HK-2 (cell line): ENCODE data around the gene SFXN4.
"Not testable (repeated sequence)": the region's sequence is repeated elsewhere in the genome, so short reads cannot be mapped to it uniquely, and the experiment has no call there.

Experiments
- DNase-seq: peaks from one replicate; pipeline ENCODE4 v3.0.0-alpha.2; 2018; ENCODE audit not compliant: unreplicated experiment

Gene SFXN4

DNA sequence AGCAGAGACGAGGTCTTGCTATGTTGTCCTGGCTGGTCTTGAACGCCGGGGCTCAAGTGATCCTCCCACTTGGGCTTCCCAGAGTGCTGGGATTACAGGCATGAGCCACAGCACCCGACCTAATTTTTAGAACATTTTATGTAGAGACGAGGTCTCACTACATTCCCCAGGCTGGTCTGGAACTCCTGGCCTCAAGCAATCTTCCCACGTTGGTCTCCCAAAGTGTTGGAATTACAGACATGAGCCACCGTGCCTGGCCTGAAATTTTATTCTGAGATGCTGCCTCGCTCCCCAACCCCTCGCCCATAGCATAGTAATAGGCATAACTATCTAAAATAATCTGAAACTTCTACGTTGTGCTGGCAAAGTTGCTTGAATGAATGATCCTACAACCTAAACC, 21.9 kb downstream of the SFXN4 start:
- DNase-seq: no peak

DNA sequence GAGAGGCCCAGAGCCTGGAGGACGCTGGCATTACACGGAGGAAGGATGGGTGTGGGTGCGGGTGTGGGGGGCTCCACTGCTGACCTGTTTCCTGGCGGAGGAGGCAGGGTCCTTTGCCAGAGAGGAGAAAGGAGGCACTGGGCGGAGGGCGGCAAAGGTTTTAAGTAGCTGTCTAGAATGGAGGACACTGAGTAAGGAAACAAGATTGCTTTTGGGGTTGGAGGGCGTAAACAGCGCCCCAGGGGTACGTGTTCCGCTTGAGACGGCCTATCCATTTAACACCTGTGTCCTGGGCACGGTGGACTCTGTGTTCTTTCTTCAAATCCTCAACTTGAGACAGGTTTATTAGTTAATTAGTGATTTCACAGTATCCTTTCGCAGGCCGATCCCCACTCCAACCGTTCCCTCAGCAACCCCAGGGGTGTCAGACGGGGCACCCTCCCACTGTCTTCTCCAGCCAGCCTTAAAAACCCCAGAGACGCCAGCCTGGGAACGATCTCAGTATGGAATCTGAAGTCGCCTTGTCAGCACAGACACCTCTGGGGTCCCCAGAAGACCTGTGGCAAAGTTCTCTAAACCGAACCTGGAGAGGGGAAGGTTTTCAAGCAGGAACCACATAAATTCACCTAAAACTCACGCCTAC, 24.8 kb downstream of the SFXN4 start:
- no peak for DNase-seq

DNA sequence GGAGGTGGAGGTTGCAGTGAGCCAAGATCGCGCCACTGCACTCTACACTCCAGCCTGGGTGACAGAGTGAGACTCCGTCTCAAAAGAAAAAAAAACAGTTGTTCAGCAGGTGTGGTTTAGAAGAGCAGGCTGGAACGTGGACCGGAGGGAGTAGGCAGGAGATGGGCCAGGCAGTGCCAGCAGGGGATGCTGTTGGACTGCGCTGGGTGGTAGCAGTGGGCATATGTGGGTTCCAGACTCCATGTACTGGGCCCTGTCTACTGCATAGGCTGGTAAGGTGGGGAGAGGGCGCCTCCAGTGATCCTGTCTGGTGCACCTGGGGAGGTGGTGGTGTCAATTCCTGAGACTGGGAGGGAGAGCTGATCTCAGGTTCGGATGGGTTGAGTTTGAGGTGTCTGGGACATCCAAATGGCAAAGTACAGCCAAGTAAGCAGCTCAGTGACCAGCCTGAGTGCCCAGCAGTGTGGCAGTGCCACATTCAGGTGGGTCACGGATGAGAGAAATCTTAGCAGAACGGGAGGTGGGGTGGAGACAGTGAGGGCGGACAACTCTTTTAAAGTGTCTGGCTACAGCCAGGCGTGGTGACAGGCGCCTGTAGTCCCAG, 25.9 kb downstream of the SFXN4 start:
- peak; percentile 38 for DNase-seq

DNA sequence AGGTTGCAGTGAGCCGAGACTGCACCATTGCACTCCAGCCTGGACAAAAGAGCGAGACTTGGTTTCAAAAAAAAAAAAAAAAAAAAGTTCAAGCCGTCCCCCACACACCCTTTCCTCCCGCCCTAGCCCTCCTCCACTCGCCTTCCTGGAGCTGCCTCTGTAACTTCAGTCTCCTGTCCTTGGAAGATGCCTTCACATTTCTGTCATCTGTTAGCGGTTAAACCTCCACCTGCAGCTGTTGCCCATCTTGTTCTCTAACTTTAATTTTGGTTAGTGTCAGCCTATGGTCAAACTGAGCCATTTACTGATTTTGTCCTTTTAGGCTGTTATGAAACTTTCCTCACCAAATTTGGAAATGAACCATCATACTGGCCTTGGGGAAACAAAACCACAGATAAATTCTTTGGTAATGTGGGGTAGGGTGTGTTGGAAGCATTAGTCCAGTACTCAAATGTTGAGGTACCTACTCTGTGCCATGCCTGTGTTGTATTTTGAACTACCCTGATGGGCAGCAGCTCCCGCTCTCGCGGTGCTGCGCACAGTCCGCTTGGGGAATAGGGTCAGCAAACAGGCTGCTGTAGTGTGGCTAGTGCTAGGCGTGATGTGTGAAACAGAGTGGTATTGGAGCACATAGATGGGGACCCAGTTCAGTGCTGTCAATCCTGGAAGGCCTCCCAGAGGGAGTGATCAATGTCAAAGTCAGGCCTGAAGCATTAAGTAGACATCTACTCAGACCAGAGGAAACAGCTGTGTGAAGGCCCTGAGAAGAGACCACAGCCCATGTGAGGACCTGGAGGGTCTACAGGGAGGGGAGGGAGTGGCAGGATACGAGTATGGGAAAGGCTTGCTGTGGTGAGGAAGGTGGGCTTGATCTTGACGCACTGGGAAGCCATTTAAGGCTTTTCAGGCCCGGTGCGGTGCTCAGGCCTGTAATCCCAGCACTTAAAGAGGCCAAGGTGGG, 26.9 kb downstream of the SFXN4 start:
- DNase-seq: no peak

DNA sequence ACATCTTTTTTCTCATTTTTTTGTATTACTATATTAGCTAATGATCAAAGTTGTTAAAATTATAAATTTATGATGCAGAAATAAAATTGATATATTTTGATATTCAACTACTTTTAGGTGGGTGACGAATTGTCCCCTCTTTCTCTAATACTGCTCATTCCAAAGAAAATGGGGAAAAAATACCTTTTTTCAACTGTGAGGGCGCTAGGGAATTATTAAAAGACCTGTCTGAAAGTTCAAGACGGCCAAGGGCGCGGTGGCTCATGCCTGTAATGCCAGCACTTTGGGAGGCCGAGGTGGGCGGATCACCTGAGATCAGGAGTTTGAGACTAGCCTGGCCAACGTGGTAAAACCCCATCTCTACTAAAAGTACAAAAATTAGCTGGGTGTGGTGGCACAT, 27.6 kb downstream of the SFXN4 start:
- not testable (repeated sequence) for DNase-seq

- DNase-seq: no peak
These were observed 29.4 kb downstream of the SFXN4 start for GRCh38 chr10:119136084-119136483.

DNA sequence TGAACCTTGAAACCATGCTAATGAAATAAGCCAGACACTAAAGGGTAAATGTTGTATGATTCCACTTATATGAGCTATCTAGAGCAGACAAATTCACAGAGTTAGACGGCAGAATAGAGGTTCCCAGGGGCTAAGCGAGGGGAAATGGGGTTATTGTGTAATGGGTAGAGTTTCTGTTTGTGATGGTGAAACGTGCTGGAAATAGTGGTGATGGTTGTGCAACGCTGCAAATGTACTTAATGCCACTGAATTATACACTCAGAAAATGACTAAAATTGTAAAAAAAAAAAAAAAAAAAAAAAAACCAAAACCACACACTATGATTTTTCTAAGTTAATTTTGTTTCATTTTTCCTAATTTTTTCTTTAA, 30.0 kb downstream of the SFXN4 start:
- DNase-seq: no peak

- no peak for DNase-seq
These were observed 31.6 kb downstream of the SFXN4 start for GRCh38 chr10:119133949-119134348.

DNA sequence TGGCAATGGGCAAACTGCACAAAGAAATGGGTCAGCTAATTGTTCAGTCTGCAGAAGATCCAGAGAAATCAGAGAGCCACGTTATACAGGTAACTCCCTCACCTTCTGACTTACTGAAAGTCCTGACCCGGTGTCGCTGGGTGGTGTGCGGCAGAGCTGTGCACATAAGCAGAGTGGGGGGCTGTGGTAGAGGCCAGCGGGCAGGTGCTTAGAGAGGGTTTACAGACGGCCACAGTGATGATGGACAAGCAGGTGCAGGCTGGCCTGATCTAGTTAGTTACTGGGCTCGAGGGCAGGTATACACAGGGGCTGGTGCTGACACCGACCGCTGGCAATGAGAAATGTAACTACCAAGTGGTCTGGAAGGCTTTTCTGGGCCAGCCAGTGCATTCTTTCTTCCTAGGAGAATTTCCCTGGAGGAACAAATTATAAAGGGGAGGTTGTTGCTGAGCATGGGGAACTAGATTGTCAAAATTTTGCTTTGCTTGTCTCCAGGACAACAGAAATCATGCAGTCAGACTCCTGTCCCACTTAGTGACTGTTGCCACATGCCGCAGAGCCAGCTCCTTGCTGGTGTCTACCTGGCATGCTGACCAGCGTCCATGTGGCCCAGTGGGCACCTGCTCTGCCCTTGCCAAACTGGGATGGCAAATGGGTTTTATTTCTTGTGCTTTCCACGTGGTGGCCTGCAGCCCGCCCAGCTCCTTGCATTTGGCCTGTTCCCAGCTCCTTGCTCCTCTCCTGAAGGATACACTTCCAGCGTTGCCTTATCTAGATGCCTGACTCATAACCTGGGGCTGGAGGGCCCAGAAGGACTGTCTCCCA, 32.8 kb downstream of the SFXN4 start:
- DNase-seq: no peak

DNA sequence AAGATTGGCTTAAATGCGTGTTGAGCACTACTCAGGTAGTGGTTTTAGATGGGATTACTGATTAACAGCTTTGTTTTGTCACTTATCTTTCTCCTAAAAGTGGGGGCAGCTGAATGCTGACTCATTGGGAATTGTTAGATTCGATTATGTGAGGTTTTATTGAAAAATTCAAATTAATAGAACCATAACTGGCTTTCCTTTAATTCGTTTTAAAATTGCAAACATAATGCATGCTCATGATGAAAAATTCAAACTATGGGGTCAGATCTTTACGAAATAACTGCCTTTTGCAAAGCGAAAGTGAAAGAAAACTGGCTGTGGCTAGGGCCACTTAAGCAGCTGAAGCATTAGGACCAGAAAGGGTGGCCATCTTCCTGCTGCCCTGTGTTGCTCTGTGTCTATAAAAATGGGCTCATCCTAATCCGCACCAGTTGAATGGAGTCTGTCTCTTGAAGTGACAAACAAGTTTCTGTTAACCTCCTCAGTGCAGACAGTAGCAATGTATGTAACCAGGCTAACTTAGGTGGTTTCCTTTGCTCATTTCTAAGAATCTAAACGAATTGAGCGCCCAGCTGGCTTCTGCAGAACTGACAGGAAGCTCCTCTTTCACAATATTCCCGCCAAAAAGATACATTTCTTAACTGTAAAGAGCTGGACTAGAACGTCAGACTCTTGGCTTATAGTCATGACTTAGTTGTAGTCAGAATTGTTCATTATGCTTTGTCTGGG, 33.8 kb downstream of the SFXN4 start:
- no peak for DNase-seq

DNA sequence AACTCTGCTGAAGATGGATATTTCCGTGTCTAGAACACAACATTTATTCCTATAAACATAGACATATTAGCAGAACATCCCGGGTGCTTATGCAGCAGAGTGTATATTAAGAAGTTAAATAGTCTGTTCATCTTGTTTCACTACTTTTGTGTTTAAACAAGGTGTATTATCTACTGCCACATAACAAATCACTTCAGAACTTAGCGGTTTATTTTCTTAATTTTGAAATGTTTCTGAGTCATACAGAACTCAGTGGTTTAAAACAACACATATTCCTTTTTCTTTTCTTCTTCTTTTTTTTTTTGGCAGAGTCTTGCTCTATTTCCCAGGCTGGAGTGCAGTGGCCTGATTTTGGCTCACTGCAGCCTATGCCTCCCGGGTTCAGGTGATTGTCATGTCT, 35.8 kb downstream of the SFXN4 start:
- DNase-seq: no peak

- no peak for DNase-seq
These were observed 39.6 kb downstream of the SFXN4 start for GRCh38 chr10:119125942-119126341.

GRCh38 chr10:119120875-119121274, 44.6 kb downstream of the SFXN4 start:
- no peak for DNase-seq

DNA sequence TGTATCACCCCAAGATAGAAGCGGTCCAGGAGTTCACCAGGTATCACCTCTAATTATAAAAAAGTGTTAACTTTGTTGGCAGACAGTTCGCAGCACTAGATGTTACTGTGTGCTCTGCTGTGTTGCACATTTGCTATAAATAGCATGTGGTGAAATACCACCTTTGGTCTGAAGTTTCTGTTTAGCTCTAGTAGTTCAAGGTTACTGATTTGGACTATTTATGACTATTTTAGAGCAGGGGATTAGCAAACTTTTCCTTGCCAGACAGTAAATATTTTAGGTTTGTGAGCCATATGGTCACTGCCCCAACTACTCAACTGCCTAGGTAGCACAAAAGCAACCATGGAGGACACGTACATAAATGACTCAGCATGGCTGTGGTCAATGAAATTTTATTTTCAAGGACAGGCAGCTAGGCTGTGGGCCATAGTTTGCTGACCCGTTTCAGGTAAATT, 45.1 kb downstream of the SFXN4 start:
- peak; percentile 25 for DNase-seq

GRCh38 chr10:119119400-119119799, 46.1 kb downstream of the SFXN4 start:
- no peak for DNase-seq

DNA sequence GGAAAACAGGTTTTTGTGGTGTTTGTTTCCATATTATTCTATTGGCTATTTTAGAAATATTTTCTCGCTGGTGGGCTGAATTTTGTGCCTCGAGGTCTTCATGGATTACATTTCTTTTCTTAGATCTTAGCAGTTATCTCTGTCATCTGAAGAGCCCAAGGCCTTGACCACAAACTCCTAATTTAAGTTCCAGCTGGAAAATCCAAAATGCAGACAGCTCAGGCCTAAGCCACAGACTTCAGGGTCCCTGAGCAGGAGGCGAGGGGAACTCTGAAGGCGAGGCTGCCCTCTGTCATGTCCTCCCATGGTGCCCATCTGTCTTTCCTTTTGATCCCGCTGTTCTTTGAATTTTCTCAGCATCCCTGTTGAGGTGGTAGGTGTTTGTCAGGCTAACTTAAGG, 47.3 kb downstream of the SFXN4 start:
- no peak for DNase-seq

GRCh38 chr10:119116326-119116951, 49.1 kb downstream of the SFXN4 start:
- DNase-seq: no peak

GRCh38 chr10:119115926-119116325, 49.6 kb downstream of the SFXN4 start:
- DNase-seq: no peak

DNA sequence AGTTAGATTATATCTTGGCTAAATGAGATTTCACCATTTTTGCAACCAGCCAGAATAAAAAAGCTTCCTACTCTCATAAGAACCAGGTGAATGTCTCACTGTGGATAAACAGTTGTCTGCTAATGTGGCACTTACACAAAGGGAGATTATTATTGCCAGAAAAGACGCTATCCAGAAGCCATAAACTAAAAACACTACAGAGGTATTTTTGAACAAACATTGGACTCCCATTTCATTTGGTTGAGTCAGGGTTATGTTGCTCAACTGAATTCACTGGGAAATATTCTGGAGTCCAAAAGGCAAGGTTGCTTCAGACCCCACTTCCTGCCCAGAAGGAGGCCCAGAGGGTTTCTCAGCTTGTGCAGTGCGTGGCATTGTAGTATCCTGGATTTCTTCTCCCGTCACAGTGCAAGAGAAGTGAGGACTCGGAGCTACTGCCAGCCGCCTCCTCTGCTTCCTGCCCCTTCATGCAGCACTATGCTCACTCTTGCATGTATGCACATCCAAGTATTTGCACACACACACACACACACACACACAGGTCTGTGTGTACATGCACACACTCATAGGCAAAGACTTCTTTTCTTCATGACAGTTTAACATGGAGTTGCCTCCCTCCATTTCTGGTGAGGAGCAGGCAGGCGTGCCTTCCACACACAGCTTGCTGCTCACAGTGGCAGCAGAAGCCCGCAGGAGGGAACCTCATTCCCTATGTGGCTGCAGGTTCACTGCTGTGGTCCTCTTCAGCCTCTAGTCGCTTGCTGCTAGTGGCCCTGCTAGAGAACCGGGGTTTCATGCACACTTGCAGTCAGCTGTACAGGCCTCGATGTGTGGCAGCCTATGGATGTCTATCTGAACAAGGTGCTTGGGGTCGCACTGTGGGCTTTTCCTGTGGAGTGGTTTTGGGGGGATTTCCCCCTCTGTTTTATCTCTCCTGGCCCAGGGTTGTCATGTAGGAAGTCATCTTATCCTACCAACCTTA, 51.5 kb downstream of the SFXN4 start:
- DNase-seq: no peak
